ENCODE data around the gene FAM209B.

Gene FAM209B

DNA sequence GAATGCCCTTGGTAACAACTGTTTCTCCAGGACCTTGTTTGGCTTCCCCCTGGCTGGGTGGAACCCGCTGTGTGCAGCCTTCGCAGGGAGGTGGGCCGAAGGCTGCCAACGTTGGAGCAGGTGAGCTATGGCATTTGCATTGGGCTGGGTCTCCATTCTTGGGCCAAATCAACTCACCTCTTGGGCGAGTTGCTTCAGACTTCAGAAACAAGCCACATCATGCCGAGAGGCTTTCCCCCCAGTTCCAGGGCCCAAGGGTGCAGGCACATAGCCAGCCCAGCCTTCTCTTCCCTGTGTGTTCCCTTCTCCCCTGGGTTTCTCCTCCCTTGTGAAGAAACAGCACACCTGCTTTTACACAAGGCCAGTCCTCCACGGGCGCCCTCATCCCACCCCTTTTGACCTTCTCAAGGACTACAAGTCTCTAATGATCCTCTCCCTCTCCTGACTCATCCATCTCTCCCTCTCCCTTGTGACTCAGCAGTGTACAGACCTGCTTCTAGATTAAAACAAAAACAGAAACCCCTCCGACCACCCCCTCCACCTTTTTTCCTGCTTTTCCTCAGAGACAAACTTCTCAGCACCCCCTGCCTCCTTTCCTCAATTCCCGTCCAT is 41.6 kb downstream of the FAM209B start:
- H3K27me3 ChIP-seq (ENCODE audit: control insufficient read depth, low read length): no peaks in the 10 kb centered on the region
- TF ChIP-seq, protein P1, sequence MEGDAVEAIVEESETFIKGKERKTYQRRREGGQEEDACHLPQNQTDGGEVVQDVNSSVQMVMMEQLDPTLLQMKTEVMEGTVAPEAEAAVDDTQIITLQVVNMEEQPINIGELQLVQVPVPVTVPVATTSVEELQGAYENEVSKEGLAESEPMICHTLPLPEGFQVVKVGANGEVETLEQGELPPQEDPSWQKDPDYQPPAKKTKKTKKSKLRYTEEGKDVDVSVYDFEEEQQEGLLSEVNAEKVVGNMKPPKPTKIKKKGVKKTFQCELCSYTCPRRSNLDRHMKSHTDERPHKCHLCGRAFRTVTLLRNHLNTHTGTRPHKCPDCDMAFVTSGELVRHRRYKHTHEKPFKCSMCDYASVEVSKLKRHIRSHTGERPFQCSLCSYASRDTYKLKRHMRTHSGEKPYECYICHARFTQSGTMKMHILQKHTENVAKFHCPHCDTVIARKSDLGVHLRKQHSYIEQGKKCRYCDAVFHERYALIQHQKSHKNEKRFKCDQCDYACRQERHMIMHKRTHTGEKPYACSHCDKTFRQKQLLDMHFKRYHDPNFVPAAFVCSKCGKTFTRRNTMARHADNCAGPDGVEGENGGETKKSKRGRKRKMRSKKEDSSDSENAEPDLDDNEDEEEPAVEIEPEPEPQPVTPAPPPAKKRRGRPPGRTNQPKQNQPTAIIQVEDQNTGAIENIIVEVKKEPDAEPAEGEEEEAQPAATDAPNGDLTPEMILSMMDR (IDR thresholded peaks at IDR 0.05; ENCODE audit: low read depth, low read length, poor library complexity, severe bottlenecking): no peak
- TF ChIP-seq EZH2phosphoT487 (IDR thresholded peaks at IDR 0.05; ENCODE audit: borderline replicate concordance, low read length): no peak
- no peaks in the 10 kb centered on the region for H4K20me1 ChIP-seq (ENCODE audit: control insufficient read depth, insufficient read depth, low read depth, low read length)
- no peaks in the 10 kb centered on the region for H3K79me2 ChIP-seq (ENCODE audit: control insufficient read depth, low read length)
- no peaks in the 10 kb centered on the region for H3K36me3 ChIP-seq (ENCODE audit: control insufficient read depth, low read length)
- H3K9me2 ChIP-seq (replicated peaks; ENCODE audit: control insufficient read depth, low read length): no peaks in the 10 kb centered on the region
- no peak overlapping the region for H3K4me3 ChIP-seq (ENCODE audit: low read length)
- no peak overlapping the region for H3K27ac ChIP-seq (ENCODE audit: low read depth, low read length)
- no peak overlapping the region for H3K4me2 ChIP-seq (ENCODE audit: low read length)
- no peaks in the 10 kb centered on the region for H3K4me1 ChIP-seq (ENCODE audit: control insufficient read depth, low read length)
- no peaks in the 10 kb centered on the region for H3K9me3 ChIP-seq (ENCODE audit: control insufficient read depth, insufficient read depth, low read length)
- no peaks in the 10 kb centered on the region for H3F3A ChIP-seq (ENCODE audit: control insufficient read depth, insufficient read depth)

DNA sequence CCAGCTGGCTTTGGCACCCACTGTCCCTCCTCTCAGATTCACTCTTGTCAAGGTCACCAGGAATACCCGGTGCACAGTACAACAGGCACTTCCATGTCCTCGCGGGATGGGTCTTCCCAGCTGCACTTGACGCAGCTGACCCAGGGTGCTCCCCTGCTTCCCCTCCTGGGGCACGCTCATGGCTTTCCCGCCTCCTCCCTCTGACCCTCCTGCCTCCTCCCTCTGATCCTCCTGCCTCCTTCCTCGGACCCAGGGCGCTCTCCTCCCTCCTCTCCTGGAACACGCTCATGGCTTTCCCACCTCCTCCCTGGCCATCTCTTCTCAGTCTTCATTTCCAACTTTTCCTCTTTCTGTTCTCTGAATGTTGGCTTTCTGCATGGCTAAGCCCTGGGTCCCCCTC is 42.1 kb downstream of the FAM209B start:
- Histone ChIP-seq H3K4me2 (ENCODE audit: low read length) (no peak overlapping the region), H3K79me2 (ENCODE audit: control insufficient read depth, low read length) (no peaks in the 10 kb centered on the region), H3K4me3 (ENCODE audit: low read length) (no peak overlapping the region), H3K4me1 (ENCODE audit: control insufficient read depth, low read length) (no peaks in the 10 kb centered on the region), H4K20me1 (ENCODE audit: control insufficient read depth, insufficient read depth, low read depth, low read length) (no peaks in the 10 kb centered on the region), H3K27ac (ENCODE audit: low read depth, low read length) (no peak overlapping the region), H3K9me2 (replicated peaks; ENCODE audit: control insufficient read depth, low read length) (no peaks in the 10 kb centered on the region), H3K36me3 (ENCODE audit: control insufficient read depth, low read length) (no peaks in the 10 kb centered on the region), H3K9me3 (ENCODE audit: control insufficient read depth, insufficient read depth, low read length) (no peaks in the 10 kb centered on the region), H3K27me3 (ENCODE audit: control insufficient read depth, low read length) (no peaks in the 10 kb centered on the region), H3F3A (ENCODE audit: control insufficient read depth, insufficient read depth) (no peaks in the 10 kb centered on the region)
- TF ChIP-seq EZH2phosphoT487 (IDR thresholded peaks at IDR 0.05; ENCODE audit: borderline replicate concordance, low read length): no peak

DNA sequence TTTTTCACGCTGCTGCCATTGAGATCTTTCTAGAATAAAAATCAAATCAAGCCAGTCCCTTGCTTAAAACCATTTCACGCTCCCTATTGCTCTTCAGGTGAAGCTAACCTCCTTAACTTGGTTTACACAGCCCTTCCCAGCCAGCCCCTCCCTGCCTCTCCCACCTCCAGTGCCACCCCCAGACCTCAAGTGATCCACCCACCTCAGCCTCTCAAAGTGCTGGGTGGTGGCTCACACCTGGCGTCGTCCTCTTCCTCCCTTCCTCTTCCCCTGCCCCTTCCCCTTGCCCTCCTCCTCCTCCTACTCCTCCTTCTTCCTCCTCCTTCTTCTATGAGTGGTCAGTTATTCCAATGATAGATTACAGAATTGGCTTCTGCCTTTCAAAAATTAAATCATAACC is 42.9 kb downstream of the FAM209B start:
- TF ChIP-seq, protein P1 (IDR thresholded peaks at IDR 0.05; ENCODE audit: low read depth, low read length, poor library complexity, severe bottlenecking): no peak
- TF ChIP-seq EZH2phosphoT487 (IDR thresholded peaks at IDR 0.05; ENCODE audit: borderline replicate concordance, low read length): no peak
- H3K27me3 ChIP-seq (ENCODE audit: control insufficient read depth, low read length): no peaks in the 10 kb centered on the region
- no peaks in the 10 kb centered on the region for H3K9me2 ChIP-seq (replicated peaks; ENCODE audit: control insufficient read depth, low read length)
- no peaks in the 10 kb centered on the region for H3K79me2 ChIP-seq (ENCODE audit: control insufficient read depth, low read length)
- no peaks in the 10 kb centered on the region for H3K36me3 ChIP-seq (ENCODE audit: control insufficient read depth, low read length)
- H3K4me2 ChIP-seq (ENCODE audit: low read length): no peak overlapping the region
- no peak overlapping the region for H3K4me3 ChIP-seq (ENCODE audit: low read length)
- H3K9me3 ChIP-seq (ENCODE audit: control insufficient read depth, insufficient read depth, low read length): no peaks in the 10 kb centered on the region
- no peaks in the 10 kb centered on the region for H3F3A ChIP-seq (ENCODE audit: control insufficient read depth, insufficient read depth)
- H3K4me1 ChIP-seq (ENCODE audit: control insufficient read depth, low read length): no peaks in the 10 kb centered on the region
- no peak overlapping the region for H3K27ac ChIP-seq (ENCODE audit: low read depth, low read length)
- H4K20me1 ChIP-seq (ENCODE audit: control insufficient read depth, insufficient read depth, low read depth, low read length): no peaks in the 10 kb centered on the region

DNA sequence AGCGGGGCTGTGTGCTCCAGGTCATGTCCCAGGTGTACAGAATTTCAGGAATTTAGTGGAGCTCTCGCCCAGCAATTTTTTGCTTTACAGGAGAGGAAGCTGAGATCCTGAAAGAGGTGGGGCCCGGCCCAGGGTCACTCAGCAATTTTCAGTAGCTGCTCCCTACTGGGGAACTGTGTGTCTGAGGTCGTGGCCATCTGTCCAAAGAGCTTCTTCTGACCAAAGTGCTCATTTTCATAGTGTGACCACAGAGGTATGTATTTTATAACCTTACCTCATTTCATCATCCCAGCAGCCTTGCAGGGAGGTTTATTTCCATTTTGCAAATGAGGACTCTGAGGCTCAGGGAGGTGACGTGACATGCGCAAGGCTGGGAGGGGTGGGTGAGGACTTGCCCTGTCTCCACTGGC is 46.3 kb downstream of the FAM209B start:
- Histone ChIP-seq H4K20me1 (ENCODE audit: control insufficient read depth, insufficient read depth, low read depth, low read length) (no peaks in the 10 kb centered on the region), H3K79me2 (ENCODE audit: control insufficient read depth, low read length) (no peaks in the 10 kb centered on the region), H3K27ac (ENCODE audit: low read depth, low read length) (no peak overlapping the region), H3K9me2 (replicated peaks; ENCODE audit: control insufficient read depth, low read length) (no peaks in the 10 kb centered on the region), H3F3A (ENCODE audit: control insufficient read depth, insufficient read depth) (no peaks in the 10 kb centered on the region), H3K4me2 (ENCODE audit: low read length) (no peak overlapping the region), H3K27me3 (ENCODE audit: control insufficient read depth, low read length) (no peaks in the 10 kb centered on the region), H3K9me3 (ENCODE audit: control insufficient read depth, insufficient read depth, low read length) (no peaks in the 10 kb centered on the region), H3K36me3 (ENCODE audit: control insufficient read depth, low read length) (no peaks in the 10 kb centered on the region), H3K4me3 (ENCODE audit: low read length) (no peak overlapping the region), H3K4me1 (ENCODE audit: control insufficient read depth, low read length) (no peaks in the 10 kb centered on the region)
- TF ChIP-seq, protein P1 (IDR thresholded peaks at IDR 0.05; ENCODE audit: low read depth, low read length, poor library complexity, severe bottlenecking): no peak
- TF ChIP-seq EZH2phosphoT487 (IDR thresholded peaks at IDR 0.05; ENCODE audit: borderline replicate concordance, low read length): no peak

All from DOHH2 (cell line).